GM19328 (cell line): ENCODE data around the gene ETV2.
A peak's percentile ranks its signal among the peaks of the same experiment; 100 is the strongest.
"Not testable (repeated sequence)": the region's sequence is repeated elsewhere in the genome, so short reads cannot be mapped to it uniquely, and the experiment has no call there.

Experiments
- ATAC-seq: cut with Tn5 transposase; IDR thresholded peaks from one replicate; pipeline ENCODE4 v1.9.1; 2021; ENCODE audit warnings: mild to moderate bottlenecking, moderate library complexity; ENCODE audit not compliant: unreplicated experiment

ETV2 gene

DNA sequence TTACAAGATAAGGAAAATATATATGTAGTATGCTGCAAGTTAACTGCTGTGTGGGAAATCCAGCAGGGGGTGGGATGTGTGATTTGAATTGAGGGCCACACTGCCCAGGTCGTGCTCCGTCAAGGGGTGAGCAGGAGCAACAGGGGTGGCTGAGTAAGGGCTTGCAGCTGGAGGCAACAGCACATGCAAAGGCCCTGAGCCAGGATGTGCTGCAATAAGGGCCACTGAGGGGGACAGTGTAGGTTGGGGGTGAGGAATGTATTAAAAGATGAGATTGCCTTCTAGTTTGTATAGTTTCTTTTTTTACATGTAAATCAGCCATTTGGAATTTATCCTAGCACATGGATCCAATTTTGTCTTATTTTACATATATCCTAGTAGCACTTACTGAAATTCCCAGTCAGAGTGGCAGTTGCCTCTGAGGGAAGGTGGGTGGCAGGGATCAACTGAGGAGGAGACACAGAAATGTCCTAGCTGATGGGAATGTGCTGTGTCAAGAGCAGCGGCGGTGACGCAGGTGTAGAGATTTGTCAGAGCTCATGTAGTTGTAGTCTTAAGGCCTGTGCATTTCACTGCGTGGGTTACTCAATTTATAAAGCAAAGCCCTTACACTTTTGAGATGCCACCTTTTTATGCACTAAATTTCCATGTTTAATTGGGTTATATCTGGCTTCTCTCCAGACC lies 18.1 kb upstream of the ETV2 start:
- ATAC-seq: no peak

DNA sequence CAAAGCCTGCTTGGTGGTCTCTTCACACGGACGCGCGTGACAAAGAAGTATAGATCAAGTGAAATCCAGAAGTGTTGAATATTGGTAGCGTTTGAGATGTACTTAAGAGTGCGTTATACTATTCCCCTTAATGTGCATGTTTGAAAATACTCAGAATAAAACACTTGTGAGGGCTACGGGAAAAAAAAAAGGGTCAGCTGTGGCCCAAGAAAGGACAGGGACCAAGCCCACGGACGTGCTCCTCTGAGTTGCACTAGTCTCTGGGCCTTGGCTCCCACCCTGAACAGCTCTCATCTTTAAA lies 13.3 kb upstream of the ETV2 start:
- no peak for ATAC-seq

DNA sequence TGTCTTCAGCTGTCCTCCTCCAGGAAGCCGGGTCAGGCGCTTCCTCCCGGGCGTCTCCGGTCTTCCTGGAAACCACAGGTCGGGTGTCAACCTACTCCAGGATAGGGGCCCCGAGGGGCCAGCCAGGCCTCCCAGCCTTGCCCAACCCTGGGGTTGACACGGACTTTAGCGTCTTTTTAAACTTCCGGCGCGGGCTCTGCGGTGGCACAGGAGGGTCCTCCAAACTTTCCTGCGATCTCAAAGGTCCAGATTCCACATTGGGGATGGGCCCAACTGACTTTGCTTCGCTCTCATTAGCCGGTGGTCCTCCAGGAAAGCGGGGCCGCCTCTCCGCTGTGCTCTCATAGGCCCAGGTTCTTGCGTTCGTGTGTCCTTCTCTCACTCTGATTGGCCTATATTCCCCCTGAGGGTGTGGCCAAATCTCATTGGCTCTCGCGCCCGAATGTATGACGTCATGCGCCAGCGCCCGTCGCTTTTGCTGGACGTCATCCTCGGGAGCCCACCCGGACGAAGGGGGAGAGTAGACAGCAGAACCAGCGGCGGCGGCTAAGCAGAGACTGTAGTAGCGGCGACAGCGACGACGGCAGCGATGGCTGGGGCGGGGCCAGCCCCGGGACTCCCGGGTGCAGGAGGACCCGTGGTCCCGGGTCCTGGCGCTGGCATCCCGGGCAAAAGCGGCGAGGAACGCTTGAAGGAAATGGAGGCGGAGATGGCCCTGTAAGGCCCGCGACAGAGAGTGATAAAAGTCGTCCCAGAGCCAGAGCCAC lies 12.8 kb upstream of the ETV2 start, which contains the start of gene RBM42:
Gene RBM42 (plus strand): TSS at position 472 of the 767 bp plus-strand sequence. CDS start 118 bp downstream, at position 590.
- peak; percentile 95 for ATAC-seq

DNA sequence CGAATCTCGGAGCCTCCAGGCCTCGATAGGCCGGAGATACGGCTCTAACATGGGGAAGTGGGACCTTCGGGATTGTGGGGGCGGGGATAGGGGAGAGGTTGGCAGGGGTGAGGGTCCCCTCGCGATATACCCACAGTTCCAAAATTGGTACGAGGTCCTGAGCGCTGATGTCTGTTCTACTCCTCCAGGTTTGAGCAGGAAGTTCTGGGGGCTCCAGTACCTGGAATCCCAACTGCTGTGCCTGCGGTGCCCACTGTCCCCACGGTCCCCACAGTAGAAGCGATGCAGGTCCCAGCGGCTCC lies 12.3 kb upstream of the ETV2 start:
- no peak for ATAC-seq

DNA sequence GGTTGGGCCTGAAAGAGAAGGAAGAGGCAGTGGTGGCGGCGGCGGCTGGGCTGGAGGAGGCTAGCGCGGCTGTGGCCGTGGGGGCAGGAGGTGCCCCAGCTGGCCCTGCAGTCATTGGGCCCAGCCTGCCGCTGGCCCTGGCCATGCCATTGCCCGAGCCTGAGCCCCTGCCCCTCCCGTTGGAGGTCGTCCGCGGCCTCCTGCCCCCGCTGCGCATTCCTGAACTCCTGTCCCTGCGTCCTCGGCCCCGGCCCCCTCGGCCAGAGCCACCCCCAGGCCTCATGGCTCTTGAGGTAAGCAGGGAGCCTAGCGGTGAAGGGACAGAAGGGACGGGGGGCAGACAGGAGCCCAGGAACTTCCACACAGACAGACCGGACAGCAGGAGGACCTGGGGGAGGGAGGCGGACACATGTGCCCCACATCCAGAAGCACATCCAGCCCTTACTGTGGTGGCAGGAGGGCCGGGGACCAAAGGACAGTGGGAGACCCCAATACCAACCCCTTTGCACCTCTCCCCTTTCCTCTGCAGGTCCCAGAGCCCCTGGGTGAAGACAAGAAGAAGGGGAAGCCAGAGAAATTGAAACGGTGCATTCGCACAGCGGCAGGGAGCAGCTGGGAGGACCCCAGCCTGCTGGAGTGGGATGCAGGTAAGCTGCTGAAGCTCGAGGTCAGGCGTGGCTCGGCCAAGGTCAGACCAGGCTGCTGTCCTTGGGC lies 7.7 kb upstream of the ETV2 start:
- ATAC-seq: no peak

DNA sequence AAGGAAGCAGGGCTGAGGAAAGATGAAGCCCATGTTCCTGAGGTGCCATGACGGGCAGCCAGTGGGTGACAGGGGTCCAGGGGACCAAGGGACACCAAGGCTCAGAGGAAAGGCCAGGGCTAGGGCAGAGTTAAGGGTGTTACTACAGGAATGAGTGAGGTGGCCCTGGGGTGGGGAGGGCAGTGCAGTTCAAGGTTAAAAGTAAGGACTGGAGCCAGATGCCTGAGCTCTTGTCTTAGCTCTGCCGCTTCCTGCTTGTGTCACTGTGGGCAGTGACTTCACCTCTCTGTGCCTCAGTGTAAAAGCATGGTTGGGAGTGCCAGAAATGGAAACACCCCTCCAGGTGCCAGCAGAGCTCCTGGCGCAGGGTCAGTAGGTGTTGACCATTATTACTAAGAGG lies 4.9 kb upstream of the ETV2 start:
- no peak for ATAC-seq

DNA sequence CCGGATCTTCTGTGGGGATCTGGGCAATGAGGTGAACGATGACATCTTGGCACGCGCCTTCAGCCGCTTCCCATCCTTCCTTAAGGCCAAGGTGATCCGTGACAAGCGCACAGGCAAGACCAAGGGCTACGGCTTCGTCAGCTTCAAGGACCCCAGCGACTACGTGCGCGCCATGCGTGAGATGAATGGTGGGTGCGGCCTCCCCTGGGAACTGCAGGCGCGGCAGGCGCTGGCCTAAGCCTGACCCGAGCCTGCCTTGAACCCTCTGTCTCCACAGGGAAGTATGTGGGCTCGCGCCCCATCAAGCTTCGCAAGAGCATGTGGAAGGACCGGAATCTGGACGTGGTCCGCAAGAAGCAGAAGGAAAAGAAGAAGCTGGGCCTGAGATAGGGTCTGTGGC lies 4.4 kb upstream of the ETV2 start:
- no peak for ATAC-seq

DNA sequence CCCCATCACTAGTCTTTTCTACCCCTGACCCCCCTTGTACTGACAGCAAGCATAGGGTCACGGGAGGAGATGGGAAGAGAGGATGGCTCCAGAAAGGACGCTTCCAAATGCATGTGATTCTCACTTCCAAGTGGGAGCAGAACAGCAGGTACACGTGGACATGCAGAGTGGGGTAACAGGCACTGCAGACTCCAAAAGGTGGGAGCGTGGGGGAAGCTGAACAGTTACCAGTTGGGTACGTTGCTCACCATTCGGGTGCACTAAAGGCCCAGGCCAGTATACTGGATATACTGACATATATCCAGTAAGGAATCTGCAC lies 2.3 kb upstream of the ETV2 start:
- ATAC-seq: no peak

DNA sequence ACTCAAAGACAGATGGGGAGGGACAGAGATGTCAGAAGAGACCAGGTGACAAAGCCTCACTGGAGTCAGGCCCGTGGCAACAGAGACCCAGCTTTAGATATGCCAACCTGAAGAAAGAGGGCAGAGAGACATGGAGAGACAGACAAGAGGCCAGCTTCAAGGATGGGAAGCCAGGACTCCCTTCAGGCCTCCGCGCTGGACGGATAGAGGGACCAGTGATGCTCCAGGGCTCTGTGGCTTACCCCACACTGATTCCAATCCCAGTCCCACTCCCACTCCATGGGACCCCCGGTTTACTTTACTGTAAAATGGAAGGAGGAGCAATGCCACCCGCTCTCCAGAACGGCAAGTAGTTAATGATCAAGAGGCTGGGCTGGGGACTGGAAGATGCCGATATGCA lies 1.7 kb upstream of the ETV2 start:
- no peak for ATAC-seq

DNA sequence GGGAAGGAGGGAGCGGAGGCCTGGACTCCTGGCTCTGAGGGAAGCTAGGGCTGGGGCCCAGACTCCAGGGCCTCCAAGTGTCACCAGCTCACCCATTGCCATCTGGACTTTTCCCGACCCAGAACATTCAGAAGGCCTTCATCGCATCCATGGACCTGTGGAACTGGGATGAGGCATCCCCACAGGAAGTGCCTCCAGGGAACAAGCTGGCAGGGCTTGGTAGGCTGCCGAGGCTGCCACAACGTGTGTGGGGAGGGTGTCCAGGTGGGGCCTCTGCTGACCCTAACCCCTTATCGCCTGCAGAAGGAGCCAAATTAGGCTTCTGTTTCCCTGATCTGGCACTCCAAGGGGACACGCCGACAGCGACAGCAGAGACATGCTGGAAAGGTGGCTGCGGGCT lies 767 bp downstream of the ETV2 start:
- ATAC-seq: no peak

DNA sequence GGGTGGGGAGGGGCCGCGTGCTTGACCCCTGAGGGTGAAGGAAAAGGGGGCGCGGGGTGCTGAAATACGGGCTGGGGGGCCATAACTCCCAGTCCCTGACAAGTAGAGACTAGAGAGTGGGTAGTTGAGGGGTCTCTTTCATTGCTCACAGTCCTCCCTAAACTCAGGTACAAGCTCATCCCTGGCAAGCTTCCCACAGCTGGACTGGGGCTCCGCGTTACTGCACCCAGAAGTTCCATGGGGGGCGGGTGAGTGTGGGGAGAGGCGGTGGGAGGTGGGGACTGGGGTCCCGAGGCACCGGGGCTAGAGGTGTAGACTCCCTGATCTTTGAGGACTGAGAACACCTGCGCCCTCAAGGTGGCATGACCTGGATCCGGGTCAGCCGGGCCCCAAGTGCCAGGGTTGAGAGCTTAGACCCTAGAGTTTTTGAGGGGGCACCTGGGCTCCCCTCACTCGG lies 1.3 kb downstream of the ETV2 start:
- ATAC-seq: no peak

DNA sequence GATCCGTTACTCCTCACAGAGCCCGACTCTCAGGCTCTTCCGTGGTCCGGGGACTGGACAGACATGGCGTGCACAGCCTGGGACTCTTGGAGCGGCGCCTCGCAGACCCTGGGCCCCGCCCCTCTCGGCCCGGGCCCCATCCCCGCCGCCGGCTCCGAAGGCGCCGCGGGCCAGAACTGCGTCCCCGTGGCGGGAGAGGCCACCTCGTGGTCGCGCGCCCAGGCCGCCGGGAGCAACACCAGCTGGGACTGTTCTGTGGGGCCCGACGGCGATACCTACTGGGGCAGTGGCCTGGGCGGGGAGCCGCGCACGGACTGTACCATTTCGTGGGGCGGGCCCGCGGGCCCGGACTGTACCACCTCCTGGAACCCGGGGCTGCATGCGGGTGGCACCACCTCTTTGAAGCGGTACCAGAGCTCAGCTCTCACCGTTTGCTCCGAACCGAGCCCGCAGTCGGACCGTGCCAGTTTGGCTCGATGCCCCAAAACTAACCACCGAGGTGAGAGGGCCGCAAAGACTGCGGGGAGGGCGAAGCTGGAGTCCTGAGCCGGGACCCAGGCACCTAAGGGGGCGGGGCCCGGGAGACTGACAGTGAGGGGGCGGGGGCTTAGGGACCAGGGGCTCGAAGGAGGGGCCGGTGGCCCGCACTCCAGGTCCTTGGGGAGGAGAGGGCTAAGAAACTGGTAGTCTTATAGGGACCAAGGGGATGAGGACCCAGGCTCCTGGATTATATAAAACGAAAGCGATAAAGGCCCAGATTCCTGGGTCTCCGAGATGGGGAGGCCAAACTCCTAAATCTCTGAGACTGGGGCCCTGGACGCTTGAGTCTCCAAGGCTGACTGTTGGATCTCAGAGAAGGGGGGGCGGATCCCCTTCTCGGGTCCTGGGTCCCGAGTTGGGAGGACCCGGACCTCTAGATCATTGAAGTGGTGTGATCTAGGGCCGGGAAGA lies 2.0 kb downstream of the ETV2 start:
- peak; percentile 32 for ATAC-seq

DNA sequence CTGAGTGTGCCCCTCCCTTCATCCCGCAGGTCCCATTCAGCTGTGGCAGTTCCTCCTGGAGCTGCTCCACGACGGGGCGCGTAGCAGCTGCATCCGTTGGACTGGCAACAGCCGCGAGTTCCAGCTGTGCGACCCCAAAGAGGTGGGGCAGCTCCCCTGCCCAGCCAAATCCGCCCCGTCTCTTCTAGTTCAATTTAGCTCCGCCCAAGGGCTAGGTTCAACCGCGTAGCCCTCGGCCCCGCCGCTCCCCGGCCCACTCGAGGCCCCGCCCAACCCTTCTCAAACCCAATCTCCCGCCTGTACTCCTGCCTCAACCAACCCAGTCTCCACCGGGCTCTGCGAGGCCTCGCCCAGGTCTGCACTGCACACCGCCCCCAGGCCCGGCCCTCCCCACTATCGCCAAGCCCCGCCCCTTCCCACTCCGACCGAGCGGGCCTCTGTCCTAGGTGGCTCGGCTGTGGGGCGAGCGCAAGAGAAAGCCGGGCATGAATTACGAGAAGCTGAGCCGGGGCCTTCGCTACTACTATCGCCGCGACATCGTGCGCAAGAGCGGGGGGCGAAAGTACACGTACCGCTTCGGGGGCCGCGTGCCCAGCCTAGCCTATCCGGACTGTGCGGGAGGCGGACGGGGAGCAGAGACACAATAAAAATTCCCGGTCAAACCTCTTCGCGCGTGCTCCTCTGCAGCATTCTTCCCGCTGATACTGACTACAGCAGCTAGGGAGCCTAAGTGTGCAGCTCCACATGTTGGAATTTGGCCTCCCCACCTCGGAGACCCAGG lies 2.9 kb downstream of the ETV2 start:
- peak; percentile 61 for ATAC-seq

DNA sequence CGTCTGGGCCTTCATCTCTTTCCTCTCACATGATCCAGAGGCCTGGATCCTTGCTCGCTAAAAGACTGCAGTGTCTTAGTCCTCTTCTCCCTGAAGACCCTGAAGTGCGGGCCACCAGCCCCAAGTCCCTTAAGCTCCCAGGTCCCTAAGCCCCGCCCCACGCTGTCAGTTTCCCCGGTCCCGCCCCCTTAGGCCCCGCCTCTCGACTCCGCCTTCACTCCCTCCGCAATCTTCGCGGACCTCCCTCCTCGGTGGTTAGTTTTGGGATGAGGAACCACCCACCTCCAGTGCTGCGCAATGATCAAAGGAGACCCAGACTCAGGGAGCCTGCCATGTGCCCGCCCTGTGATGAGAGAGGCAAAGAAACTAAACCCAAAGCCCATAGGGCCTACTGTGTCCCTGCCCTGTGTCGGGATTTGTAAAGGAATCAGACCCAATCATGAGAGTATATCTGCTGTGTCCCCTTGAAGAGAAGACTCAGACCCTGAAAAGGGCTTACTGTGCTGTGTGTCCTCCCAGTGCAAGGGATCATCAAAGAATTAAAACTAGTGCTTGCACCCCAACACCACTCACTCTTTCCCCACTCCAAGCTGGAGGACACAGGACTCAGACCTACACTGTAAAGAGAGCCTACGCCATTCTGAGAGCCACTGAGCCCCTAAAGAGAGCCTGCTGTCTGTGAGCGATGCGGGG lies 3.6 kb downstream of the ETV2 start:
- ATAC-seq: no peak

DNA sequence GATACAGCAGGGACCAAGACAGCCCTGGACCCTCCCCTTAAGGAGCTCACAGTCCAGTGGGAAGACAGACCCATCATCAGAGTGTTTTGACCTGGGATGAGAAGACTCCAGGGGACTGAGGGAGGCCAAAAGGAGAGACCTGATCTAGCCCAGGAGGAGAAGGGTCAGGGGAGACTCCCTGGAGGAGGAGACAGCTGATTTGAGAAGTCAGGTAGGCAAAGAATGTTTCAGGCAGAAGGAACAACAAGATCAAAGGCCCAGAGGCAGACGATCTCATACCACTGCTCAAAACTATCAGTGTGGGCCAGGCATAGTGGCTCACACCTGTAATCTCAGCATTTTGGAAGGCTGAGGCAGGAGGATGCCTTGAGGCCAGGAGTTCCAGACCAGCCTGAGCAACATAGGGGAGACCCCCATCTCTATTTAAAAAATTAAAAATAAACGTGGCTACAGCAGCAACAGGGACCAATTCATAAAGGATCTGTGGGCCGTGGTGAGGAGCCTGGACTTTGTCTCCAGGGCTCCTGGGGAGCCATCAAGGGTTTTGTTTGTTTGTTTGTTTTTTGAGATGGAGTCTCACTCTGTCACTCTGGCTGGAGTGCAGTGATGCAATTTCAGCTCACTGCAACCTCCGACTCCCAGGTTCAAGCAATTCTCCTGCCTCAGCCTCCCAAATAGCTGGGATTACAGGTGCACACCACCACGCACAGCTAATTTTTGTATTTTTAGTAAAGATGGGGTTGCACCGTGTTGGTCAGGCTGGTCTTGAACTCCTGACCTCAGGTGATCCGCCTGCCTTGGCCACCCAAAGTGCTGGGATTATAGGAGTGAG lies 4.4 kb downstream of the ETV2 start:
- no peak for ATAC-seq

DNA sequence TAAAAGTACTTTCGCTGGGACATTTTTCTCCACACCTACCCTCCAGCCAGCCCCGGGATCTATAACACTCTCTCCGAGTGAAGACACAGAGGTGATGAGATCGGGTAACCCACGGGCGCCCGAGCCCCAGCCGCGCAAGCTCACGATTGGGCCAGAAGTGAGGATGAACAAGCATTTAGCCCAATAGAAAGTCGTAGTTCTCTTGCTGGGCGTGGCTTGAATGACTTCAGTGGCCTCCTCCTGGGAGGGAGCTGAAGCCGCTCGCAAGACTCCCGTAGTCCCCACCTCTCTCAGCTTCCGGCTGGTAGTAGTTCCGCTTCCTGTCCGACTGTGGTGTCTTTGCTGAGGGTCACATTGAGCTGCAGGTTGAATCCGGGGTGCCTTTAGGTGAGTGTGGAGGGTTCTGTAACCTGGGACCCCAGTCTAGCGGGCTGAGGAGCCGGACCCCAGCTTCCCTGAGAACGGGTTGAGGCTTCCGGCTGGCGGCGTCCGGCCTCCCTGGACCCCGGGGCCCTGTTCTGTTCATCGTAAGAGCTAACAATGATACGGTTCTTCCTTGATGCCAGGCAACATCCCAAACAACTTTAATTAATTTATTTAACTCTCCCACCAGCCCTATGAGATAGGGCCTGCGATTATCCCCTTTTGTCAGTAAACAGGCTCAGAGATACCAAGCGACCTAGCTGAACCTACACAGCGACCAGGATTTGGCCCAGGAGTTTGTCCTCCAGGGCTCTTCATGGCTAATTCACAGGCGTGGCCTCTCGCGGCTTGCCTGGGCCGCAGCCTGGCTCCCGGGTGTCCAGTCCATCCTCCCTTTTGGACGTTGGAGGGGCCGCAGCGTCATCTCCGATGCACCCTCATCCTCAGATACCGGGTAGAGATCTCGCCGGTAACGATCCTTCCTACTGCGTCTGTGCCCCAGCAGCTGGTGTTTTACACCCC lies 6.7 kb downstream of the ETV2 start, which contains the start of gene COX6B1:
Gene COX6B1 (plus strand): TSS at position 307 of the 945 bp plus-strand sequence. CDS start 2,921 bp downstream, outside the sequence.
- peak; percentile 48 for ATAC-seq

DNA sequence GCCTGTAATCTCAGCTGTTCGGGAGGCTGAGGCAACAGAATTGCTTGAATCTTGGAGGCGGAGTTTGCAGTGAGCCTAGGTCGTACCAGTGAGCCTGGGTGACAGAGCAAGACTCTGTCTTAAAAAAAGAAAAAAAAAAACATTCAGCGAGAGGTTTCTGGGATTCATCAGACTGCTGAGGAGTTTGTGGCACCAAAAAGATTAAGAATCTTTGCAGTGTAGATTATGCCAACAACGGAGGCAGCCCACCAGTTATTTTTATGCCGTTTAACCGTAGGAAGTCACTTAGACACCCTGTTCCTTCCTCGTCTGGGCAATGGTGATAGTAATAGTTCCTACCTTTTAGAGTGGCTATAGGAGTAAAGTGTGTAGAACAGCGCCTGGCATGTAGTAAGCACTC lies 9.0 kb downstream of the ETV2 start:
- ATAC-seq: no peak

DNA sequence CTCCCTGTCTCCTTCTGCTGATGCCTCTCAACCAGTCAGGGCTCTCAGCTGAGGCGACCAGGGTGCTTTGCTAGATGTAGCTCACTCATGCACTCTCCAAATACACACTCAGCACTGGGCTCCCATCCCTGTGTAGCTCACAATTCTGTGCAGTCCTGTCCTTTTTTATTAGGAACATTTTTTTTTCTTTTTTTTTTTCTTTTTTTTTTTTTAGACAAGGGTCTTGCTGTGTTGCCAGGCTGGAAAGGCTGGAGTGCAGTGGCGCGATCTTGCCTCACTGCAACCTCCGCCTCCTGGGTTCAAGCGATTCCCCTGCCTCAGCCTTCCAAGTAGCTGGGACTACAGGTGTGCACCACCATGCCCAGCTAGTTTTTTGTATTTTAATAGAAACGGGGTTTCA lies 13.3 kb downstream of the ETV2 start:
- not testable (repeated sequence) for ATAC-seq
